Endothelial cell of umbilical vein (primary cell): ENCODE data around the gene INPP5F. TPM values are rescaled to one million over a fixed set of nuclear protein-coding genes. Genes with fewer than 3 reads are reported as not detected.

Experiments used
- BruUV-seq: library from RNA; stranded (reverse); fragments of 400-500 nt; replicated peaks from 2 replicates; lab custom pipeline; 2021; lab: Mats Ljungman, UMichigan
- CTCF ChIA-PET: fragments of 300-600, 350-600 bp; sonication (Branson Sonifier 250); formaldehyde crosslinking; loops from one replicate; lab custom pipeline; 2021; ENCODE audit warnings: antibody characterized with exemption, inconsistent platforms; lab: Charles Lee
- POLR2A ChIA-PET: fragments of 300-600, 350-600 bp; sonication (Branson Sonifier 250); formaldehyde crosslinking; loops from one replicate; lab custom pipeline; 2021; ENCODE audit warnings: antibody characterized with exemption, inconsistent platforms; lab: Charles Lee
- DNase-seq: peaks from one replicate; pipeline ENCODE4 v3.0.0-alpha.2; 2011; ENCODE audit warnings: low read depth, low spot score
- FAIRE-seq: peaks from 2 replicates; lab custom pipeline; 2011; peaks lifted over from hg19 to GRCh38; lab: Jason Lieb, UNC
- H2AFZ ChIP-seq: 2 replicates; pipeline ENCODE4 v1.6.0; 2012; ENCODE audit warnings: low read depth, low read length, control low read depth, inconsistent platforms
- H3K27ac ChIP-seq: 2 replicates; pipeline ENCODE4 v1.5.1; 2011; ENCODE audit warnings: low read depth, mild to moderate bottlenecking, control low read depth, low read length, moderate library complexity; ENCODE audit not compliant: insufficient read depth
- H3K27me3 ChIP-seq, 2 experiments: 2 replicates each; pipeline versions ENCODE4 v1.6.0 to v1.6.1; 2011; ENCODE audit warnings: low read length in 2 of 2, mixed read lengths in 1 of 2; ENCODE audit not compliant: control insufficient read depth in 2 of 2, insufficient read depth in 2 of 2
- H3K36me3 ChIP-seq, 2 experiments: 2 replicates in 1 of 2; 3 replicates in 1 of 2; pipeline ENCODE4 v1.5.1; 2011; ENCODE audit warnings: low read length in 2 of 2, mild to moderate bottlenecking in 1 of 2, moderate library complexity in 1 of 2; ENCODE audit not compliant: control insufficient read depth in 2 of 2, insufficient read depth in 2 of 2; ENCODE audit errors: extremely low read depth in 1 of 2
- H3K4me1 ChIP-seq: 3 replicates; pipeline ENCODE4 v1.5.1; 2011; ENCODE audit warnings: mild to moderate bottlenecking, low read length; ENCODE audit not compliant: control insufficient read depth, insufficient read depth; ENCODE audit errors: extremely low read depth
- H3K4me2 ChIP-seq: 2 replicates; pipeline ENCODE4 v1.6.1; 2011; ENCODE audit warnings: low read length, control low read depth, mixed read lengths; ENCODE audit not compliant: insufficient read depth
- H3K4me3 ChIP-seq, 3 experiments: fragments of 200-600 bp in 1 of 3; sonication (generic), shearing (Covaris generic) in 1 of 3; replicated peaks in 1 of 3; 2 replicates each; pipeline ENCODE4 v1.5.1; 2011 to 2016; ENCODE audit warnings: control low read depth in 3 of 3, low read length in 3 of 3, mild to moderate bottlenecking in 2 of 3, inconsistent platforms in 1 of 3, low read depth in 1 of 3, moderate library complexity in 1 of 3; ENCODE audit not compliant: insufficient read depth in 1 of 3
- H3K79me2 ChIP-seq: 2 replicates; pipeline ENCODE4 v1.6.0; 2012; ENCODE audit warnings: low read length, inconsistent platforms; ENCODE audit not compliant: control insufficient read depth, insufficient read depth
- H3K9ac ChIP-seq: replicated peaks from 2 replicates; pipeline ENCODE3; 2011; ENCODE audit warnings: low read length, control low read depth; ENCODE audit not compliant: insufficient read depth; ENCODE audit errors: extremely low read depth
- H3K9me1 ChIP-seq: replicated peaks from 3 replicates; pipeline ENCODE4 v1.6.0; 2011; ENCODE audit warnings: mild to moderate bottlenecking, low read length; ENCODE audit not compliant: control insufficient read depth, insufficient read depth; ENCODE audit errors: extremely low read depth
- H3K9me3 ChIP-seq: replicated peaks from 2 replicates; pipeline ENCODE4 v1.5.1; 2012; ENCODE audit warnings: low read length, inconsistent platforms; ENCODE audit not compliant: control insufficient read depth, insufficient read depth
- H4K20me1 ChIP-seq: replicated peaks from 2 replicates; pipeline ENCODE3; 2011; ENCODE audit warnings: mild to moderate bottlenecking, low read length; ENCODE audit not compliant: control insufficient read depth, insufficient read depth; ENCODE audit errors: extremely low read depth
- EZH2 ChIP-seq: IDR thresholded peaks from 2 replicates; pipeline ENCODE4 v1.6.1; 2012; ENCODE audit warnings: borderline replicate concordance, low read depth, mild to moderate bottlenecking, moderate library complexity, low read length, inconsistent platforms; ENCODE audit not compliant: severe bottlenecking
- FOS ChIP-seq: IDR thresholded peaks from 2 replicates; pipeline ENCODE4 v1.6.1; 2011; ENCODE audit warnings: mild to moderate bottlenecking, low read length, moderate library complexity, borderline replicate concordance; ENCODE audit not compliant: insufficient read depth
- GATA2 ChIP-seq: IDR thresholded peaks from 2 replicates; pipeline ENCODE4 v1.7.0; 2011; ENCODE audit warnings: low read depth, mild to moderate bottlenecking, moderate library complexity, mixed read lengths, low read length; ENCODE audit not compliant: insufficient read length, insufficient read depth
- JUN ChIP-seq: IDR thresholded peaks from 2 replicates; pipeline ENCODE4 v1.6.1; 2011; ENCODE audit warnings: borderline replicate concordance, low read depth; ENCODE audit not compliant: insufficient read length, insufficient read depth
- MYC ChIP-seq: IDR thresholded peaks from one replicate; pipeline ENCODE4 v1.6.1; 2011; ENCODE audit warnings: mild to moderate bottlenecking, low read depth, low read length
- POLR2A ChIP-seq: IDR thresholded peaks from 2 replicates; pipeline ENCODE4 v1.6.1; 2012; ENCODE audit warnings: low read depth, mild to moderate bottlenecking, control low read depth, low read length
- POLR2AphosphoS5 ChIP-seq: IDR thresholded peaks from 2 replicates; pipeline ENCODE4 v1.6.1; 2012; ENCODE audit warnings: low read depth, mild to moderate bottlenecking, control low read depth, low read length, moderate library complexity; ENCODE audit not compliant: insufficient read depth
- dilution Hi-C: fragments of 300-500 bp; cut with MboI; formaldehyde crosslinking; loops from one replicate; pipeline ENCODE4 v1.15.0; 2019; ENCODE audit warnings: low sequenced_read_pairs; ENCODE audit not compliant: extremely low pct_ligation_motif_present
- intact Hi-C: fragments of 100-400 bp; cut with micrococcal nuclease; formaldehyde crosslinking; loops from one replicate; pipeline ENCODE4 v1.10.0; 2022
- polyA plus RNA-seq, 4 experiments: library from polyadenylated mRNA; depleted of rRNA in 3 of 4; stranded (reverse) in 3 of 4; unstranded in 1 of 4; fragments of >200 nt; gene quantifications; 2 replicates each; pipeline versions ENCODE4 v1.2.1 to v1.2.3, GENCODE V29; 2011 to 2012; ENCODE audit warnings: missing spikeins in 1 of 4
- total RNA-seq: library from RNA; stranded (reverse); gene quantifications from 2 replicates; pipeline ENCODE4 v1.2.3, GENCODE V29; 2021
- TF ChIP-seq, protein P1 (sequence below), 2 donors: IDR thresholded peaks; 1 replicate in 1 of 2; 2 replicates in 1 of 2; pipeline ENCODE4 v1.5.1; 2011; ENCODE audit warnings: low read length in 2 of 2, mild to moderate bottlenecking in 2 of 2, moderate library complexity in 2 of 2, control low read depth in 1 of 2, inconsistent platforms in 1 of 2, low read depth in 1 of 2; ENCODE audit not compliant: insufficient read depth in 1 of 2; ENCODE audit errors: extremely low read depth in 1 of 2
- TF ChIP-seq, protein P2 (sequence below): IDR thresholded peaks from 2 replicates; pipeline ENCODE4 v1.6.1; 2011; ENCODE audit not compliant: insufficient read depth, insufficient read length

INPP5F gene
- total and polyA plus RNA-seq, 2 donors (not counting 3 experiments of a cell fraction or from before 2014, with no cell fraction given): 6.1 to 20.3 TPM

- Histone ChIP-seq H3K4me2 (peak overlapping the region; percentile 75), H3K9me3 (no peaks in the 10 kb centered on the region), H3K9ac (peak overlapping the region; percentile 19), H3K9me1 (no peaks in the 10 kb centered on the region), H3K27ac (peak overlapping the region; percentile 30), H2AFZ (peak overlapping the region; percentile 45), H3K4me3 (peak overlapping the region in 1 of 3 experiments; percentile 6), H3K36me3 (no peaks in the 10 kb centered on the region), H3K27me3 (no peaks in the 10 kb centered on the region), H3K4me1 (peaks cover 29% of the 10 kb centered on the region), H4K20me1 (no peaks in the 10 kb centered on the region), H3K79me2 (peaks cover 2% of the 10 kb centered on the region)
- CTCF ChIA-PET: interaction anchor here (1.1 to 2.7 kb wide), 4 partner anchors 11 to 33 kb away, joined by 4 to 9 read pairs (median 7); no protein-coding TSS in a partner anchor
- intact Hi-C loops: no loop called here
- DNase-seq (peak; percentile 78), FAIRE-seq (peak; percentile 76)
- POLR2A ChIA-PET: no interaction called here
- dilution Hi-C loops: no loop called here
- no TSS peak for BruUV-seq
- no peak for TF ChIP-seq POLR2A
- no peak for TF ChIP-seq FOS
- TF ChIP-seq GATA2: no peak
- TF ChIP-seq EZH2: no peak
- TF ChIP-seq, protein P1, sequence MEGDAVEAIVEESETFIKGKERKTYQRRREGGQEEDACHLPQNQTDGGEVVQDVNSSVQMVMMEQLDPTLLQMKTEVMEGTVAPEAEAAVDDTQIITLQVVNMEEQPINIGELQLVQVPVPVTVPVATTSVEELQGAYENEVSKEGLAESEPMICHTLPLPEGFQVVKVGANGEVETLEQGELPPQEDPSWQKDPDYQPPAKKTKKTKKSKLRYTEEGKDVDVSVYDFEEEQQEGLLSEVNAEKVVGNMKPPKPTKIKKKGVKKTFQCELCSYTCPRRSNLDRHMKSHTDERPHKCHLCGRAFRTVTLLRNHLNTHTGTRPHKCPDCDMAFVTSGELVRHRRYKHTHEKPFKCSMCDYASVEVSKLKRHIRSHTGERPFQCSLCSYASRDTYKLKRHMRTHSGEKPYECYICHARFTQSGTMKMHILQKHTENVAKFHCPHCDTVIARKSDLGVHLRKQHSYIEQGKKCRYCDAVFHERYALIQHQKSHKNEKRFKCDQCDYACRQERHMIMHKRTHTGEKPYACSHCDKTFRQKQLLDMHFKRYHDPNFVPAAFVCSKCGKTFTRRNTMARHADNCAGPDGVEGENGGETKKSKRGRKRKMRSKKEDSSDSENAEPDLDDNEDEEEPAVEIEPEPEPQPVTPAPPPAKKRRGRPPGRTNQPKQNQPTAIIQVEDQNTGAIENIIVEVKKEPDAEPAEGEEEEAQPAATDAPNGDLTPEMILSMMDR (IDR thresholded peaks at IDR 0.05; ENCODE audit: extremely low read depth in 1 of 2, insufficient read depth in 1 of 2, low read depth in 1 of 2, low read length in 2 of 2): no peak
- TF ChIP-seq JUN: no peak
- no peak for TF ChIP-seq MYC
- no peak for TF ChIP-seq POLR2AphosphoS5
- TF ChIP-seq, protein P2, sequence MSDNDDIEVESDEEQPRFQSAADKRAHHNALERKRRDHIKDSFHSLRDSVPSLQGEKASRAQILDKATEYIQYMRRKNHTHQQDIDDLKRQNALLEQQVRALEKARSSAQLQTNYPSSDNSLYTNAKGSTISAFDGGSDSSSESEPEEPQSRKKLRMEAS: no peak
Measured at GRCh38 chr10:119783665-119784027, 57.8 kb downstream of the INPP5F start.
